ENCODE results near the gene CSK.

CSK gene

DNA sequence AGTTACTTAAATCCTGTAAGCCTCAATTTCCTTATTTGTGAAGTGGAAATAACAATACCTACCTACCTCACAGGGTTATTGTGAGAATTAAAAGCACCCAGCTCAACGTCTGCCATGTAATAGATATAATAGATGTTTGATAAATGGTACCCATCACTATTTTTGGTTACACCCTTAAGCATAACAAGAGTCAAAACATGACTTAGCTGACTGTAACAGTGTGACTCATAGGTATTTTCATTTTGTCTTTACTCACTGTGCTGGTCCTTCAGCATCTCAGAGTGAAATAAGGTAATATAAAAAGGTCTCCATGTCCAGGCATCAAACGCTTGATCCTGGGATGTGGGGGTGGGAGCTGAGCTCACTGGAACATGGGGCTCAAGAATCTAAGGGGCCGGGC is 47.6 kb downstream of the CSK start:
- no peak for DNase-seq

DNA sequence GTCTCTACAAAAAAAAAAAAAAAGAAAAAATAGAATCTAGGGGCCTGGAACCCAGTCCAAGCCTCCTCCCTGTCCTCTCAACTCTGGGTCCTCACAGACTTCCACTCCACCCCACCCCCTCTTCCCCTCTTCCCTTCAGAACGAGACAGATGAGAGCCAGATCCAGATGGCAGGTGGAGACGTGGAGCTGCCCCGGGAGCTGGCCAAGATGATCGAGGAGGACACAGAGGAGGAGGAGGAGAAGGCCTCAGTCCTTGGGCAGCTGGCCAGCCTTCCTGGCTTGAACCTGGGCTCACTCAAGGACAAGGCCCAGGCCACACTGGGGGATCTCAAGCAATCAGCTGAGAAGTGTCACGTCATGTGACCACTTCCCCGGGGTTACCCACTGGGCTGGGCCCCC is 48.1 kb downstream of the CSK start:
- DNase-seq, result no peak

DNA sequence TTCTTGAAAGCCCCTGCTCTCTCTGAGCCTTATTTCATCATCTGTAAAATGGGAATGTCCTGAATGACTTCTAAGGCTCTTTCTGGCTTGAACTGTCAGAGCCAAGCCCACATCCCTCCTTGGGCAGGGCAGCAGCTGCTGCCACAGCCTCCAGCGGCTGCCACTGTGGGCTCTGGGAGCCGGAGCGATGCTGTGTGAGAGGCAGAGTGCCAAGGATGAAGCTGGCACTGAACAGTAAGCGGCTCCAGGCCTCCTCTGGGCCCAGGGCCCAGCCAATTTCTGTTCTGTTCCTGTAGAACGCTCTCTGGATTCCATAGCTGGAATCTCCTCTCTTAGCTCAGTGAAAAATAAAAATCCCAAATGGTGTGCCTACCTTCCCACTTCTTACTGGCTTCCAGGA is 49.0 kb downstream of the CSK start:
- DNase-seq, result no peak

GRCh38 chr15:74831813-74832495 is 50.1 kb downstream of the CSK start:
- DNase-seq, result no peak

DNA sequence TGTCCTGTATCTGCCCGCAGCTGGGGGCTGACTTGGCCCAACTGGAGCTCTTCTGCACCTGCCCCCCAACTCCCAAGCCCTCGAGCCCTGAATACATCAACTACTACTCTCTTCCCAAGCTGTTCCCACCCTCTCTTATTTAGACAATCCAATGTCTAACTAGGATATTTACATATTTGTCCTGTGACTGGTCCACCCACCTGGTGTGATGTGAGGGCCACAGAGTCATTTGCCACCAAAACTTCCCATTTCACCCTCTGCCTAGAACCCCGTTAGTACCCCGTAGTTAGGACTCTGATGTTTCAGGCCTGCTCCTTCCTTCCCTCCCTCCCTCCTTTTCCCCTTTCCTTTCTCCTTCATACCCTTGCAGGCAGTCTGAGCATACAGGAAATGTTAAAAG is 50.9 kb downstream of the CSK start:
- no peak for DNase-seq

- no peak for DNase-seq
Measured at GRCh38 chr15:74833376-74834107, 51.7 kb downstream of the CSK start.

- DNase-seq, result no peak
Measured at GRCh38 chr15:74835312-74835823, 53.5 kb downstream of the CSK start.

GRCh38 chr15:74836846-74837245 is 55.0 kb downstream of the CSK start:
- no peak for DNase-seq

DNA sequence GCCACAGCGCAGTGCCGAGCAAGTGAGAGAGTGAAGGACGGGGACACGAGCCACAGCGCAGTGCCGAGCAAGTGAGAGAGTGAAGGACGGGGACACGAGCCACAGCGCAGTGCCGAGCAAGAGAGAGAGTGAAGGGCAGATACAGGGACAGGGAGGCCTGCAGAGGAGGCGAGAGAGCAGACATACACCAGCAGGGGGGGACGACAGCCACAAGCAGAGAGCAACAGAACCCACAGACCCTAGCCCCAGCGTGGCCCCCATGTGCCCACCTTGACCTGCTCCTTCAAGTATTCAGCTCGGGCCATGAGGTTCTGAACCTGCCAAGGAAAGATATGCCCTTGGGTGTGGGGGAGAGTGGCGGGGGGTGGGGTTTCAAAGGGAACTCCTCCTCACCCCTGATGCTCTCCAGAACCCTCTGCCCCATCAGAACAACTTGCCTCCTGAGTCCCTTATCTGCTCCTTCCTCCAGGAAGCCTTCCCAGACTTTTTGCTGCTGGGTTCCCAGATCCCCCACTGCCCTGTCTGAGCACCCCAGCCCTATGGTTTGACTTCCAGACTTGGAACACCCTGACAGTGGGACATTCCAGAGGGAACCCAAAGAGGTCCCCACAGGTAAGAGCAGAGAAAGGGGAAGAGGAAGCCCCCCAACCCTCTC is 55.7 kb downstream of the CSK start:
- no peak for DNase-seq

DNA sequence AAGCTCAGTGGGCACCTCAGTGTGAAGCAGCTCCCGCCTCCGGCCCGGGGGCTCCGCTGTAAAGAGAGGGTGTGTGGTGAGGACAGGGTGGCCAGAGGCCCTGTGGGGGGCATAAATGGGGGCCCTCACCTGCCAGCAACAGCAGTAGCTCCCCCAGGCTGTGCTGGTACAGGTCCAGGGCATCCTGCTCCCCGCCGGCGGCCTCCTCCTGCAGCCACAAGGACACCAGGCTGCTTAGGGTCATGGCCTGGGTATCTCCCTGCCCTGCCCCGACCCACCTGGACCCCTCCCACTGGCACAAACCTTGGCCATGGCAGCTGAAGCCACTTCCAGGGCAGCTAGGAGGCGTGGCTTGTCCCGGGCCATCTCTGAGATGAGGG is 56.2 kb downstream of the CSK start:
- DNase-seq, result no peak

- DNase-seq, result no peak
Measured at GRCh38 chr15:74838746-74839525, 57.1 kb downstream of the CSK start.

DNA sequence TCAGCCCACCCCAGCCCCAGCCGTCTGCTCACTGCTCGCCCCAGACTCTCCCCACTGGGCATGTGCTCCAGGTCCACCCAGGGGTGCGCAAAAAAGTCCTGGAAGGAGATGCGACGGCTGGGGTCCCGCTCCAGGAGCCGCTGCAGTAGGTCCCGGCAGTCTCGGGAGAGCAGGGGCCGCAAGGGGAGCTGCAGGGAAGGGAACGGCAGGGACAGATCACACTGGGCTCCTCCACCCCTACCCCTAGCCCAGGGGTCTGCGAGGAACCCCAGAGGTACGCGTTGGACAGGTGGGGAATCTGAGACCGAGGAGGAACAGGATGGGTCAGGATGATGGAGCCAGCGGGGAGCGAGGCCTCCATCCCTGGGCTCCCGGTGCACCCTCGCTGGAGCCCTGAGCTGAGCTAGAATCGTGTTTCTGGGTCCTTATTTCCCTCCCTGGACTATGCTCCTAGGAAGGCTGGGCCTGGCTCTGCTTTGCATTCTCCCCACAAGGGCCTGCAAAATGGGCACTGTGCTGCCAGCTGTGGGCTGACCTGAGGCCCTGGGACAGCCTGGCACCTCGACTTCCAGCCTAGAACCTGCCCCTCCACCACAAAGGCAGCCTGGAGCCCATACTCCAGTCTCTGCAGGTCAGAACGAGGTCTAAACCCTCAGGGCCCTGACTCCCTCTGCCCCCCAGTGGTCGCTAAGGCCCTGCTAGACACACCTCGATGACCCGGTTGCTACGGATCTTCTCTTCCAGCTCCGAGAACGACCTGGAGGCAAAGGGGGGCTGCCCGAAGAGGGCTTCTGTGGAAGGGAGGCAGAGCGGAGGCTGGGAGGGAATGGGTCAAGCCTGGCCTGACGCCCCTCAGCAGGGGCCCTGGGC is 57.9 kb downstream of the CSK start:
- no peak for DNase-seq

DNA sequence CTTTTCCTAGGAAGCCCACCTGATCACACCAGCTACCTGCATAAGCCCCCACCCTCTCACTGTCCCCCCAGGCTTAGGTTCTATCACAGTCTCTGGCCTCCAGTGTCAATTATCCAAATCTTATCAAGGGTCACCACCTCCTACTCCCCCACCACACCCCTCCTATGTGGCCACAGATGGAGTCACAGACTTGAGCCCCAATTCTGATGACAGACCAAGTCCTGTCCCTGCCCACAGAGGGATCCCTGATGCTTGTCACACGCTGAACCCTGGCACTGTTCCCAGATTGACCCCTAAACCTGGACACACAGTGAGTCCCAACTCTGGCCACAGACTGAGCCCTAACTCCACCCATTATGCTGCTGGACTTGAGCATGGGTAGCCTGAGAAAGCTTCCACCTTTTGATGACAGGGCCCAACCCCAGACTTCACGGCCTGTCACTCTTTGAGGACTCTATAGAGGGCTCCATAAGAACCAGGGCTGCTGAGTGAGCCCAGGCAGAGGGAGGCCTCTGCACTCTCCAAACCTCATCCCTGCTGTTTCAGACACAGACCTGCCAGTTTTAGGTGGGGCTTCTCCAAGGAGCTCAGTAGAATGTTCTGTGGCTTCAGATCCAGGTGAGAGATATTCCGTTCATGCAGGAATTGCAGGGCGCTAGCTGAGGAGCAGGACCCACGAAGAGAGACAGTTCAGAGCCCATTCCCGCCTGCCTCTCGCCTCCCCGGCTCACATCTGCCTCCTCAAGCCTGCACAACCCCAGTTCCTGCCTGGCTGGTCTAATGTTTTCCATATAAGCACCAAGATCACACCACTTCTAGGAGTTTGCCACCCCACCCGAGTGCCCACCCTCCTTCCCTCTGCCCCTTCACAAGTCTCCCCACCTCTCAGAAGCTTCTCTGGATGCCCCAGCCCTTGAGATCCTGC is 59.2 kb downstream of the CSK start:
- no peak for DNase-seq

DNA sequence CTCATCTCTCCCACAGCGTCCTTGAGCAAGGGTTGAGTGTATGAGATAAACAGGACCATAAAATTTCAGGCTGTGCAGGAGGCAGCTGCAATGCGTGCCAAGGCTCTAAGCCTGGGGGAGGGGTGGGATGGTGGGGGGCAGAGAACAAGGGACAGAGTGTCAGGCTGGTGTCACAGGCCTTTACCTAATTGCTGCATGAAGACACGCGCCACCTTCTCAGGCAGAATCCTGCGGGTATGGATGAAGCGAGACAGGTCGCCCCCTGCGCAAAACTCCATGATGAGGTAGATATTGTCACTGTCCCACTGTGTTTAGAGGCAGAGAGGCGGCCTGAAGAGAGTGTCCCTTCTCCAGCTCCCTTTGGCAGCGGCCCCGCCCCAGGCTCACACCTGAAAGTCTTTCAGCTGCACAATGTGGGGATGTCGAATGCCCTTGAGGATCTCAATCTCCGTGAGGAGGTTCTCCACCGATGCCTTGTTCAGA is 60.1 kb downstream of the CSK start:
- DNase-seq, result no peak

- peak; percentile 55 for DNase-seq
Measured at GRCh38 chr15:74842581-74843444, 60.9 kb downstream of the CSK start, which contains the start of gene ULK3. TSS of gene ULK3 (minus strand) at chr15:74843156. CDS start at chr15:74843105, 51 bp downstream.

DNA sequence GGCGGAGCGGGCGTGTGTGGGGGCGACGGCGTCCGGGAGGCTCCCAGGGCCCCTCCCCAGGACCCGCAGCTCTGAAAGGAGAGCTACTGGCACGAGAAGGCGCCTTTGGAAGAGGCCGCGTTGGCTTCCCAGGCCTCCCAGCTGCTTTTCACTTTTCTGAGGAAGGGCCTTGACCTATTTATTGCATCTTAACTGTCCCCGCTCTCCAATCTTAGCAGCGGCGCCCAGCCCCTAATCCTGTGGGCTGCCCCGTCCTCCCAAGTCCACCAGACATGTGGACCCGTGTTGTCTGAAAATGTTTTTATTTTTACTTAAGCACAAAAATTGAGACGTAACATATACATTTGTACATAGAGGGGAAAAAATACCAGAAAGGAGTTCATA is 61.6 kb downstream of the CSK start:
- no peak for DNase-seq

GRCh38 chr15:74843891-74844299 is 62.0 kb downstream of the CSK start:
- no peak for DNase-seq

DNA sequence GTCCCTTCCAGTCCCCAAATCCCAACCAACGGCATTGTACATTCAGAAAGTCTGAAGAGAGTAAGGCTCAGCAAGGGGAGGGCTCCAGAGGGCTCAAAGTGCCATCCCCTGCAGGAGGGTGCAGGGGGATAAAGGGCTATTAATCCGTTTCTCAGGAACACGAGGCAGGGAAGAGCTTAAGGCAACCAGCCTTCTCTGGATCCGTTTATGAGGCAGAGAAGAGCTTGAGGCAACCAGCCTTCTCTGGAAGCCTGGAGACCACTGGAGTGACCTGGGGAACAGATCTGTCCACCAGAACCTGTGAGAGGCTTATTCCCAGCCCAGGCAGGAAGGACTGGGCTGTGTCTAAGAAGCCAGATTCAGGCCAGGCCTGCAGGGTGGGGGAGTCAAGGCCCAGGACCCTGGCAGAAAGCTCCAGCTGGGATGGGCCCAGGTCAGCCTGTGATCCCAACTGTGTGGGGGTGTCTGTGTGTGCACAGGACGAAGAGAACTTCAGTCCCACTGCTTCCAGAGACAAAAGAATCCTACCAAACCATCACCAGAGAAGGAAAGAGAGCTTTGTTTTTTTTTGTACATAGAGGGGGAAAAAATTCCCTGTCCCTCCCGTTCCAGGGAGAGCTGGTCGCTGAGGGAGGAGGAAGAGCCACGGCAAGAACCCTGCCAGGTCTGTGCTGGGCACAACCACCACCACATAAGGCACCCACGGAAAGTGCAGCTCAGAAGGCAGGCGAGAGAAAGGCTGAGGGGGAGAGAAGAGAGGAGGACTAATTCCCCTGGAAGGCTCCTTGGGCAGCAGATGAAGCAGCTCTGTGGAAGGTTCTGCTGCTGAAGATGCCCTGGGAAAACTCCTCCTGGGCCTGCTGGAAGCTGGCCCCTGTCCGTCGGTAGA is 62.7 kb downstream of the CSK start:
- no peak for DNase-seq

DNA sequence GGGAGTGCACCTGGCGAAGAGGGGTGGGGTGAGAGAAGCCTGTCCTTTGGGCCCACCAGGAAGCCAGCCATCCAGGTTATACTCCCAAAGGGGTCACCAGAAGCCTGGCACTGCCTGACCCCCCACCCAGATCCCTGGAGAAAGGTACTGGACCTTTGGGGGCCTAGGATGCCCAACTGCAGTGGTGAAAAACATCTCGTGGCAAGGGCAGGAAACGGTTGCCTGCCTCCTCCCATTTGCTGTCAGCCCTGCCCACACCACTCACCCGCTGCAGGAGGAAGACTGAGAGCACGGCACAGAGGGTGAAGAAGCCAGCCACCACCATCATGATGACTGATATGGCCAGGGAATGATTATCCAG is 63.3 kb downstream of the CSK start:
- no peak for DNase-seq

Data from DMS79 (cell line).